Dendritic cell treated with granulocyte-macrophage colony-stimulating factor and Interleukin-4, amounts not matched to agents 40 ng/mL and 50 ng/mL, for 4 days (primary cell): ENCODE data around the gene ZDHHC4.

Source experiments
- H3K27ac Mint-ChIP-seq: one replicate; pipeline ENCODE4 v1.8.0; 2022; ENCODE audit warnings: mild to moderate bottlenecking, mixed read lengths
- H3K27me3 Mint-ChIP-seq: one replicate; pipeline ENCODE4 v1.8.0; 2022; ENCODE audit warnings: mild to moderate bottlenecking, mixed read lengths
- H3K36me3 Mint-ChIP-seq: one replicate; pipeline ENCODE4 v1.8.0; 2022; ENCODE audit warnings: low read depth, mixed read lengths
- H3K4me1 Mint-ChIP-seq: one replicate; pipeline ENCODE4 v1.8.0; 2022; ENCODE audit warnings: low read depth, mixed read lengths
- H3K4me3 Mint-ChIP-seq: one replicate; pipeline ENCODE4 v1.8.0; 2022; ENCODE audit warnings: mild to moderate bottlenecking, moderate library complexity, mixed read lengths
- H3K9me3 Mint-ChIP-seq: one replicate; pipeline ENCODE4 v1.8.0; 2022; ENCODE audit warnings: mixed read lengths
- intact Hi-C: fragments of 100-400 bp; cut with micrococcal nuclease; formaldehyde crosslinking; loops from one replicate; pipeline ENCODE4 v1.15.0; 2022

ZDHHC4 gene

GRCh38 chr7:6577369-6578113 is at the start of gene ZDHHC4:
Gene ZDHHC4 (plus strand): TSS chr7:6577454. CDS start chr7:6580562, 3,108 bp downstream.
- H3K36me3 Mint-ChIP-seq = peaks cover 33% of the 10 kb centered on the region
- peak within 1 kb of the TSS; percentile 88 for H3K4me3 Mint-ChIP-seq
- peaks cover 8% of the 10 kb centered on the region for H3K27me3 Mint-ChIP-seq
- H3K4me1 Mint-ChIP-seq = peaks cover 33% of the 10 kb centered on the region
- H3K9me3 Mint-ChIP-seq = no peaks in the 10 kb centered on the region
- intact Hi-C loops = loop anchor here (1.0 kb wide), 1 partner anchor 13 kb away; the partner anchor contains the start of gene INTS15
- H3K27ac Mint-ChIP-seq = peak within 1 kb of the TSS; percentile 90

GRCh38 chr7:6528401-6529130 is 48.7 kb upstream of the ZDHHC4 start:
- Mint-ChIP-seq H3K27me3 (peaks cover 74% of the 10 kb centered on the region), H3K36me3 (no peaks in the 10 kb centered on the region), H3K4me1 (peaks cover 21% of the 10 kb centered on the region), H3K4me3 (no peak overlapping the region), H3K9me3 (no peaks in the 10 kb centered on the region), H3K27ac (no peak overlapping the region)
- intact Hi-C loops = no loop called here

DNA sequence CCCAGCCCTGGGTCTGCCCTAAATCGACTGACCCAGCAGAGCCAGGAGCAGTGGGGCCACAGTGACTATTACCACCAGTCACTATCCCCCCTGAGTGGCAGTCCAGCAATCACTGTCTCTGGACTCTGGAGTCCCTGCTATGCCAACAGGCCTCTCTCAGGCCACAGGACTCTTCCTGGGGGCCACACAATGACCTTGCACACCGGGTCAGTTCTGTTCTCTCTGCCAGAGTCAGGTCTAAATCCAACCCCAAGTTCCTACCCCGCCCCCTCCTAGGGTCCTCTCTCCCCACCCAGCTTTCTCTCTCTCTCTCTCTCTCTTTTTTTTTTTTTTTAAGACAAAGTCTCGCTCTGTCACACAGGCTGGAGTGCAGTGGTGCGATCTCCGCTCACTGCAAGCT is 47.6 kb upstream of the ZDHHC4 start:
- peaks cover 27% of the 10 kb centered on the region for H3K4me1 Mint-ChIP-seq

DNA sequence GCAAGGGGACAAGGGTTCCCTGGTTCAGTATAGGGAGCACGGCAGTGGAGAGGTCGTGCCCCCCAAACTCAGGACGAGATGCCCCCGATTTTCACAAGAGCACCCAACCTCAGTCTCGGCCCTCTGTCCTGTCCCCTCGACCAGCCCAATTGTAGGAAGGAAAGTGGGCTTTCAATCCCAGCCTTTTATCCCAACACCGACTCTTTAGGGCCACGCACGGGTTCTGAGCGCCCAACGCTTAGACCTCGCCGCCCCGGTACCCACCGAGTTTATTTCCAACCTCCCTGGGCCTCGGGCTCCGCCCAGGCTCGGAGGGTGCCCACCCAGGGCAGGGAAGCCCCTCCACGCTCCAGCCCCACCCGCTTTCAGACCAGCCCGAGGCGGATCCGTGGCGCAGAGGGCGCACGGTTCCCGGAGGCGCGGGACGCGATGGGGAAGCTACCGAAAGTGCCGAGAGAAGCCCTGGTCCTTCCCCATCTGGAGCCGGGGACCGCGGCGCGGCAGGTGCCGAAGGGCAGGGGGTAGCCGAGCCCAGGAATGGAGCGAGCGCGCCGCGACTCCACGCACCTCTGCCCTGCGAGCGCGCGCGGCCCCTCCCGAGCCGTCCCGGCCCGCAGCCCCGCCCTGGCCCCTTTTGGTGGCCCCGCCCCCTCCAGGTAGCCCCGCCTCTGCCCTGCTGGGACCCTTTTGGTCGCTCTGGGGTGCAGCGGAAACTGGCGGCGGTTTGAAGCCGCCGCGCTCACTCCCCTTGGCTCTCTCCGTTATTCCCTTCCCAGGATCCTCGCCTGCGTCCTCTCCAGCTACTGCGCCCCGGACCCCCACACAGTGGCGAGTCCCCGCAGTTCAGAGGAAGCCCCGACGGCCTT is 46.4 kb upstream of the ZDHHC4 start:
- no peaks in the 10 kb centered on the region for H3K36me3 Mint-ChIP-seq
- no peaks in the 10 kb centered on the region for H3K9me3 Mint-ChIP-seq
- H3K27ac Mint-ChIP-seq = no peak overlapping the region
- H3K4me1 Mint-ChIP-seq = peaks cover 27% of the 10 kb centered on the region
- peak overlapping the region; percentile 44 for H3K4me3 Mint-ChIP-seq
- H3K27me3 Mint-ChIP-seq = peaks cover 87% of the 10 kb centered on the region
- intact Hi-C loops = no loop called here

More for the DNA sequence above, 47.6 kb upstream of the ZDHHC4 start:
- H3K27me3 Mint-ChIP-seq = peaks cover 80% of the 10 kb centered on the region
- no peaks in the 10 kb centered on the region for H3K36me3 Mint-ChIP-seq
- no peak overlapping the region for H3K27ac Mint-ChIP-seq
- H3K9me3 Mint-ChIP-seq = no peaks in the 10 kb centered on the region
- no peak overlapping the region for H3K4me3 Mint-ChIP-seq
- intact Hi-C loops = no loop called here

DNA sequence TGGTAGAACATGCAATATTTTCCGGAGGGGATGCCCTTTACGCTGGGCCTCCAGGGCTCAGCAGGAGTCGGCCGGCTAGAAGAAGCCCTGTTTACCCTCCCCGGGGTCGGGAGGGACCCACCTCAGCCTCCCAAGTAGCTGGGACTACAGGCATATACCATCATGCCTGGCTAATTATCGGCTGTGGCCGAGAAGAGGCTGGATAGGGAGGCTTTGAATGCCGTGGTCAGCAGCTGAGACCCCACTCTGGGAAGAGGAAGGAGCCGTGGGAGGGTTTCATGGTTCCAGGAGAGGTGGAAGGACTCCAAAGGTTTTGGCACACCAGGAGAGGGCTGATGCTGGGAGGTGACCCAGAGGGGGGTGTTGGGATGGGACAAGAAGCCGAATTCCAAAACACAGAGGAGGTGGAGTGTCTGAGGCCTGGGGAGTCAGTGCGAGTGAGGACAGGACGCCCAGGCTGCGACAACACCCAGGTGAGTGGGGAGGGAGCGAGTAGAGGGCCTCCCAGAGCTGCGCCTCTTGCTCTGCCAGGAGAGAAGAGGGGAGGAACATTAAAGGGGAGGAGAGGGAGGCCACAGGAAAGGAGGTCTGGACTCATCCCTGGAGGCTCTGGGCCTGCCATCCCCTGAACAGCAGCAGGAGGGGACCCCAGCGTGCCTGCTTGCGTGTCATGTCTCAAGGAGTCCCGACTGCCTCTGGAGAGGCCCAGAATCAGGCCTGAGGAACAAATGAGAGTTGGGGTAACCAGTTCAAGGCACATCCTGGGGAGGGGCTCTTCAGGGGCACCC is 45.6 kb upstream of the ZDHHC4 start:
- intact Hi-C loops = no loop called here
- Mint-ChIP-seq H3K36me3 (no peaks in the 10 kb centered on the region), H3K9me3 (no peaks in the 10 kb centered on the region), H3K4me3 (peak overlapping the region; percentile 44), H3K4me1 (peaks cover 25% of the 10 kb centered on the region), H3K27me3 (peaks cover 86% of the 10 kb centered on the region), H3K27ac (no peak overlapping the region)

DNA sequence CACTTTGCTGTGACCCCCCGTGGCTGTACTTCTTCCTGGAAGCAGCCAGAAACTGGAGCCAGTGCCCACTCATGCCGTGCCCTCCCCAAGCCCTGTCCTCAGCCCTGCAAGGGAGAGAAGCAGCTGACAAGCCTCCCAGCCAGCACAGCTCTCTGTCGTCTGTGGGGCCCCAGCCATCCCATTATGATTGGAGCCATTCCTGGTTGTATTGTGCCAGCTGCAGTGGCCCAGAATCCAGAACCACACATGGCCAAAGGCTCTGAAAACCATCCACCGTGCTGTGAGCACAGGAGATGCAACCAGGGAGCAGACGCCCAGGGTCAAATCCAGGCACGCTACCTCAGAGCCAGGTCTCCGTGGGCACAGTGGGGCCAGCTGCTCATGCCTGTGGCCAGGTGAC is 44.7 kb upstream of the ZDHHC4 start:
- Mint-ChIP-seq H3K27ac (no peak overlapping the region), H3K36me3 (no peaks in the 10 kb centered on the region), H3K4me3 (no peak overlapping the region), H3K27me3 (peaks cover 85% of the 10 kb centered on the region), H3K4me1 (peaks cover 18% of the 10 kb centered on the region), H3K9me3 (no peaks in the 10 kb centered on the region)
- intact Hi-C loops = no loop called here

- peaks cover 18% of the 10 kb centered on the region for H3K4me1 Mint-ChIP-seq
- H3K27me3 Mint-ChIP-seq = peaks cover 84% of the 10 kb centered on the region
- no peaks in the 10 kb centered on the region for H3K9me3 Mint-ChIP-seq
- intact Hi-C loops = no loop called here
- no peak overlapping the region for H3K27ac Mint-ChIP-seq
- no peaks in the 10 kb centered on the region for H3K36me3 Mint-ChIP-seq
- H3K4me3 Mint-ChIP-seq = no peak overlapping the region
Observed at GRCh38 chr7:6533893-6534495, 43.3 kb upstream of the ZDHHC4 start.

- intact Hi-C loops = no loop called here
- Mint-ChIP-seq H3K9me3 (no peaks in the 10 kb centered on the region), H3K4me3 (no peak overlapping the region), H3K4me1 (peaks cover 6% of the 10 kb centered on the region), H3K27me3 (peaks cover 60% of the 10 kb centered on the region), H3K36me3 (no peaks in the 10 kb centered on the region), H3K27ac (no peak overlapping the region)
Observed at GRCh38 chr7:6536262-6537260, 40.7 kb upstream of the ZDHHC4 start.

- peaks cover 15% of the 10 kb centered on the region for H3K27me3 Mint-ChIP-seq
- H3K4me3 Mint-ChIP-seq = no peak overlapping the region
- H3K4me1 Mint-ChIP-seq = peaks cover 13% of the 10 kb centered on the region
- H3K27ac Mint-ChIP-seq = no peak overlapping the region
- no peaks in the 10 kb centered on the region for H3K9me3 Mint-ChIP-seq
- intact Hi-C loops = no loop called here
- no peaks in the 10 kb centered on the region for H3K36me3 Mint-ChIP-seq
Observed at GRCh38 chr7:6542368-6542767, 34.9 kb upstream of the ZDHHC4 start.

GRCh38 chr7:6545398-6546126 is 31.7 kb upstream of the ZDHHC4 start:
- no peak overlapping the region for H3K4me3 Mint-ChIP-seq
- intact Hi-C loops = no loop called here
- H3K36me3 Mint-ChIP-seq = no peaks in the 10 kb centered on the region
- H3K27ac Mint-ChIP-seq = peak overlapping the region; percentile 3
- H3K9me3 Mint-ChIP-seq = no peaks in the 10 kb centered on the region
- peaks cover 13% of the 10 kb centered on the region for H3K4me1 Mint-ChIP-seq
- H3K27me3 Mint-ChIP-seq = no peaks in the 10 kb centered on the region

DNA sequence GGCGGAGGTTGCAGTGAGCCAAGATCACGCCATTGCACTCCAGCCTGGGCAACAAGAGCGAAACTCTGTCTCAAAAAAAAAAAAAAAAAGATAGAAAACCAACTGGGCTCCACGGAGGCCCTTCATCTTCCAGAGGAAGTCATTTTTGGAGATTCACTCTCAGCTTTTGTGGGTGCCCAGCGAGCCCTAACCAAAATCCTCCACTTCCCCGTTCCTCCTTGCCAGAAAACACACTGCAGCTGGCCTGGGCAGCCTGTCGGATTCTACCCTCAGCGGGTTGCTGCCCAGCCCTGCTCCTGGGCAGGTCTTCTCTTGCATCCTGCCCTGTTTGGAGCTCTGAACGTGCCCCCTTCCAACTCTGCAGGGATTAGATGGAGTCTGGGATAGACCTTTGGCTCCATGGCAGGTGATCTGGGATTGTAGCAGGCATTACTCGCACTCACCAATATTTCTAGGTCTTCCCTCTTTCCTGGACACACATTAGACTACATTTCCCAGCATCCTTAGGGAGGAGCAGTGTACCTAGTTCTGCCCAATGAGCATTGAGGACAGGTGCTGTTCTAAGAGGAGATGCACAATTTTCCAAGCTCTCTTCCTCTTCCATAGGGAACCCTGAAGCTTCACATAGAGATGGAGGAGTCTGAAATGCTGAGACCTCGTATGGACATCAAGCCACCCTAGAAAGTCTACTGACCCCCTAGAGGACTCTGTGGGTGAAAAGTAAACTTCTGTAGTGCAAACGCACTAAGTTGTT is 30.6 kb upstream of the ZDHHC4 start:
- no peaks in the 10 kb centered on the region for H3K27me3 Mint-ChIP-seq
- no peaks in the 10 kb centered on the region for H3K9me3 Mint-ChIP-seq
- no peak overlapping the region for H3K4me3 Mint-ChIP-seq
- intact Hi-C loops = no loop called here
- peak overlapping the region; percentile 19 for H3K27ac Mint-ChIP-seq
- peaks cover 13% of the 10 kb centered on the region for H3K4me1 Mint-ChIP-seq
- H3K36me3 Mint-ChIP-seq = no peaks in the 10 kb centered on the region
